Measurements from ENCODE around the gene MLKL.

The MLKL gene

GRCh38 chr16:74649839-74650504 is 50.7 kb downstream of the MLKL start:
- no peak for DNase-seq

GRCh38 chr16:74641969-74642368 is 58.7 kb downstream of the MLKL start:
- DNase-seq, result no peak

GRCh38 chr16:74637742-74638453 is 62.8 kb downstream of the MLKL start:
- no peak for DNase-seq

- no peak for DNase-seq
Observed at GRCh38 chr16:74635303-74635702, 65.4 kb downstream of the MLKL start.

- no peak for DNase-seq
Observed at GRCh38 chr16:74633686-74634085, 67.0 kb downstream of the MLKL start.

- no peak for DNase-seq
Observed at GRCh38 chr16:74627506-74628220, 73.0 kb downstream of the MLKL start.

- DNase-seq, result no peak
Observed at GRCh38 chr16:74626741-74627416, 73.8 kb downstream of the MLKL start.

GRCh38 chr16:74625500-74626350 is 74.9 kb downstream of the MLKL start:
- DNase-seq, result no peak

GRCh38 chr16:74623839-74624235 is 76.8 kb downstream of the MLKL start:
- DNase-seq, result no peak

GRCh38 chr16:74623214-74623838 is 77.3 kb downstream of the MLKL start:
- peak; percentile 9 for DNase-seq

GRCh38 chr16:74622005-74622404 is 78.7 kb downstream of the MLKL start:
- DNase-seq, result no peak

All from CD4-positive, alpha-beta T cell treated with Interleukin-17A for 4 hours (primary cell).